NCI-H2196 treated with DMSO at 0.1 percent for 48 hours (cell line): ENCODE data around the gene SAMD8.
"Not testable (repeated sequence)": the region's sequence is repeated elsewhere in the genome, so short reads cannot be mapped to it uniquely, and the experiment has no call there.

Source experiments
- DNase-seq: peaks from one replicate; lab custom pipeline; 2025; ENCODE audit not compliant: unreplicated experiment; lab: John Stamatoyannopoulos, UW

Gene SAMD8

GRCh38 chr10:75106891-75107290 lies 4.6 kb upstream of the SAMD8 start:
- not testable (repeated sequence) for DNase-seq

GRCh38 chr10:75107756-75108683 lies 3.4 kb upstream of the SAMD8 start:
- DNase-seq, result no peak

- no peak for DNase-seq
These were observed 2.6 kb upstream of the SAMD8 start for GRCh38 chr10:75108684-75109458.

- DNase-seq, result no peak
These were observed 2.0 kb upstream of the SAMD8 start for GRCh38 chr10:75109459-75109778.

- DNase-seq, result no peak
These were observed 1.3 kb upstream of the SAMD8 start for GRCh38 chr10:75110006-75110632.

- no peak for DNase-seq
These were observed 637 bp downstream of the SAMD8 start for GRCh38 chr10:75111907-75112679.

GRCh38 chr10:75115137-75115536 lies 3.7 kb downstream of the SAMD8 start:
- no peak for DNase-seq

- not testable (repeated sequence) for DNase-seq
These were observed 5.7 kb downstream of the SAMD8 start for GRCh38 chr10:75116941-75117775.

- no peak for DNase-seq
These were observed 6.5 kb downstream of the SAMD8 start for GRCh38 chr10:75117995-75118394.

- DNase-seq, result not testable (repeated sequence)
These were observed 8.1 kb downstream of the SAMD8 start for GRCh38 chr10:75119444-75120066.

GRCh38 chr10:75121322-75121721 lies 9.9 kb downstream of the SAMD8 start:
- DNase-seq, result no peak

- DNase-seq, result no peak
These were observed 11.0 kb downstream of the SAMD8 start for GRCh38 chr10:75122505-75122904.

- DNase-seq, result no peak
These were observed 11.7 kb downstream of the SAMD8 start for GRCh38 chr10:75123088-75123682.

- DNase-seq, result no peak
These were observed 14.8 kb downstream of the SAMD8 start for GRCh38 chr10:75126277-75126676.

GRCh38 chr10:75127471-75127870 lies 16.0 kb downstream of the SAMD8 start:
- no peak for DNase-seq

- DNase-seq, result not testable (repeated sequence)
These were observed 17.5 kb downstream of the SAMD8 start for GRCh38 chr10:75128985-75129384.

- no peak for DNase-seq
These were observed 18.1 kb downstream of the SAMD8 start for GRCh38 chr10:75129537-75129936.

GRCh38 chr10:75133701-75134100 lies 22.2 kb downstream of the SAMD8 start:
- DNase-seq, result not testable (repeated sequence)

- DNase-seq, result no peak
These were observed 24.9 kb downstream of the SAMD8 start for GRCh38 chr10:75136346-75136745.
